ENCODE results near the gene LRCH1.

- no peak for TF ChIP-seq CTCF (IDR thresholded peaks at IDR 0.05)
- TF ChIP-seq POLR2A (IDR thresholded peaks at IDR 0.05), result no peak
These were observed 48.9 kb upstream of the LRCH1 start for GRCh38 chr13:46504036-46504435.
